Activated B cell treated with CpG ODN at 0.5 μM for 24 hours (primary cell): ENCODE measurements around the gene MRPS35. TPM values are rescaled to one million over a fixed set of nuclear protein-coding genes. Genes with fewer than 3 reads are reported as not detected.

Experiments used
- ATAC-seq: fragments of 200-7000 bp; cut with Tn5 transposase; one replicate; pipeline ENCODE4 v1.10.0; 2021; ENCODE audit warnings: low read depth, mild to moderate bottlenecking, moderate library complexity
- CTCF ChIA-PET: fragments of 350-600 bp; sonication (Branson Sonifier 250); formaldehyde crosslinking; loops from one replicate; lab custom pipeline; 2021; ENCODE audit warnings: antibody characterized with exemption; lab: Charles Lee
- POLR2A ChIA-PET: fragments of 350-600 bp; sonication (Branson Sonifier 250); formaldehyde crosslinking; loops from one replicate; lab custom pipeline; 2021; ENCODE audit warnings: antibody characterized with exemption; lab: Charles Lee
- DNase-seq: peaks from one replicate; pipeline ENCODE4 v3.0.0; 2022
- H3K27ac Mint-ChIP-seq: one replicate; pipeline ENCODE4 v1.8.0; 2020; ENCODE audit warnings: mixed read lengths
- H3K27me3 Mint-ChIP-seq: one replicate; pipeline ENCODE4 v1.8.0; 2021; ENCODE audit warnings: mixed read lengths
- H3K36me3 Mint-ChIP-seq: one replicate; pipeline ENCODE4 v1.8.0; 2021; ENCODE audit warnings: low read depth, mixed read lengths
- H3K4me1 Mint-ChIP-seq: one replicate; pipeline ENCODE4 v1.8.0; 2021; ENCODE audit warnings: mixed read lengths
- H3K4me3 Mint-ChIP-seq: one replicate; pipeline ENCODE4 v1.8.0; 2020; ENCODE audit warnings: mild to moderate bottlenecking, mixed read lengths
- H3K9me3 Mint-ChIP-seq: one replicate; pipeline ENCODE4 v1.8.0; 2020; ENCODE audit warnings: mixed read lengths
- CTCF ChIP-seq: fragments of 200-600 bp; IDR thresholded peaks from one replicate; pipeline ENCODE4 v1.8.0; 2022; ENCODE audit warnings: antibody characterized with exemption, mild to moderate bottlenecking
- intact Hi-C: fragments of 100-400 bp; cut with micrococcal nuclease; formaldehyde crosslinking; loops from one replicate; pipeline ENCODE4 v1.15.1; 2024
- total RNA-seq: library from RNA; stranded (reverse); gene quantifications from 2 replicates; pipeline ENCODE4 v1.2.3, GENCODE V29; 2022

The MRPS35 gene
- total RNA-seq, 1 donor from 2014 or later, result 36.2 TPM

DNA sequence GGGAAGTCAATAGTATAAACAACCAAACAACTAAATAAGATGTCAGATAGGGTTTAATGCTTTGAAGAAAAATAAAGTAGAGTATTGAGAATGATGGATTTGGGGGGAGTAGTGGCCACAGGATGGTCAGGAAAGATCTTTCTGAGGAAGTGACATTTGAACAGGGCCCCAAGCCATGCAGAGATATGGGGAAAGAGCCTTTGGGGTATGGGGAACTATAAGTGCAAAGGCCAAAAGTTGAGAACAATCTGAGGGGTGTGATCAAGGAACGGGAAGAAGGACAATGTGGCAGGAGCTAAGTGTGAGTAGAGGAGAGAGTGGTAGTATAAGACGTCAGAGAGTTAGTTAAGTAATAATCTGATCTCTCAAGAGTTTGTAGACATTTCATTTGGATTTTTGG is 1.3 kb downstream of the MRPS35 start:
- ChIA-PET POLR2A (interaction anchor here (3.4 kb wide), 1 partner anchor 68 kb away, joined by 26 read pairs; the partner anchor contains the start of genes KLHL42 and MANSC4), CTCF (no interaction called here)
- no peak for ATAC-seq
- peaks cover 29% of the 10 kb centered on the region for H3K4me1 Mint-ChIP-seq
- DNase-seq, result no peak
- H3K4me3 Mint-ChIP-seq, result peak overlapping the region; percentile 99
- H3K9me3 Mint-ChIP-seq, result no peaks in the 10 kb centered on the region
- no peaks in the 10 kb centered on the region for H3K27me3 Mint-ChIP-seq
- no peak overlapping the region for H3K27ac Mint-ChIP-seq
- TF ChIP-seq CTCF, result no peak
- intact Hi-C loops, result loop anchor here (2.0 to 5.0 kb wide), 5 partner anchors 109 to 1669 kb away; partner anchors contain the start of genes ERGIC2, PPFIBP1, STK38L and TM7SF3
- peaks cover 42% of the 10 kb centered on the region for H3K36me3 Mint-ChIP-seq

- ChIA-PET POLR2A (no interaction called here), CTCF (no interaction called here)
- no peak for TF ChIP-seq CTCF
- intact Hi-C loops, result no loop called here
- no peak overlapping the region for H3K27ac Mint-ChIP-seq
- ATAC-seq (no peak), DNase-seq (no peak)
- H3K4me3 Mint-ChIP-seq, result no peak overlapping the region
- no peaks in the 10 kb centered on the region for H3K4me1 Mint-ChIP-seq
- H3K36me3 Mint-ChIP-seq, result peaks cover 58% of the 10 kb centered on the region
- no peaks in the 10 kb centered on the region for H3K27me3 Mint-ChIP-seq
- no peaks in the 10 kb centered on the region for H3K9me3 Mint-ChIP-seq
Measured at GRCh38 chr12:27723212-27723611, 12.6 kb downstream of the MRPS35 start.

DNA sequence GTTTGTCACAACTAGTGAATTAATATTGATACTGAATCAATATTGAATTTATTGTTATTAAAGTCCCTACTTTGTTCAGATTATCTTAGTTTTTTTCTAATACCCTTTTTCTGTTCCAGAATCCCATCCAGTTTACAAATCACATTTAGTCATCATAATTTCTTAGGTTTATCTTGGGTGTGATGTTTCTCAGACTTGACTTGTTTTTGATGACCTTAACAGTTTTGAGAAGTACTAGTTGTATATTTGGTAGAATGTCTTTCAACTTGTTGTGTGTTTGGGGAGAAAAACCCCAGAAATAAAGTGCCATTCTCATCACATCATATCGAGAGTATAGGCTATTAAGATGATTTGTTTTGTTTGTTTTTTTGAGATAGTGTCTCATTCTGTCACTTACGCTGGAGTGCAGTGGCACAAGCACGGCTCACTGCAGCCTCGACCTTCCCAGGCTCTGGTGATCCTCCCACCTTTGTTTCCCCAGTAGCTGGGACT is 19.5 kb downstream of the MRPS35 start:
- ChIA-PET POLR2A (no interaction called here), CTCF (no interaction called here)
- no peak for TF ChIP-seq CTCF
- Mint-ChIP-seq H3K36me3 (peaks cover 63% of the 10 kb centered on the region), H3K4me1 (no peaks in the 10 kb centered on the region), H3K27ac (no peak overlapping the region), H3K4me3 (no peak overlapping the region), H3K27me3 (no peaks in the 10 kb centered on the region), H3K9me3 (no peaks in the 10 kb centered on the region)
- intact Hi-C loops, result loop anchor here (5.0 kb wide), 1 partner anchor 52 kb away; the partner anchor contains the start of genes KLHL42 and MANSC4
- ATAC-seq (no peak), DNase-seq (no peak)

- Mint-ChIP-seq H3K4me3 (no peak overlapping the region), H3K27me3 (no peaks in the 10 kb centered on the region), H3K9me3 (no peaks in the 10 kb centered on the region), H3K36me3 (peaks cover 59% of the 10 kb centered on the region), H3K4me1 (no peaks in the 10 kb centered on the region), H3K27ac (no peak overlapping the region)
- DNase-seq (no peak), ATAC-seq (no peak)
- intact Hi-C loops, result loop anchor here (5.0 kb wide), 1 partner anchor 50 kb away; the partner anchor contains the start of genes KLHL42 and MANSC4
- ChIA-PET CTCF (interaction anchor here (3.2 kb wide), 1 partner anchor 209 kb away, joined by 23 read pairs; no protein-coding TSS in a partner anchor), POLR2A (no interaction called here)
- no peak for TF ChIP-seq CTCF
Measured at GRCh38 chr12:27732281-27732680, 21.6 kb downstream of the MRPS35 start.

- no peak for TF ChIP-seq CTCF
- H3K9me3 Mint-ChIP-seq, result no peaks in the 10 kb centered on the region
- POLR2A ChIA-PET, result no interaction called here
- no peak for DNase-seq
- intact Hi-C loops, result loop anchor here (1.0 to 5.0 kb wide), 3 partner anchors 49 to 207 kb away; partner anchors contain the start of genes KLHL42 and MANSC4
- no peaks in the 10 kb centered on the region for H3K27me3 Mint-ChIP-seq
- peak; percentile 61 for ATAC-seq
- no peak overlapping the region for H3K4me3 Mint-ChIP-seq
- CTCF ChIA-PET, result interaction anchor here (0.8 to 3.2 kb wide), 5 partner anchors 9 to 209 kb away, joined by 3 to 23 read pairs (median 6); no protein-coding TSS in a partner anchor
- no peaks in the 10 kb centered on the region for H3K4me1 Mint-ChIP-seq
- H3K36me3 Mint-ChIP-seq, result peaks cover 64% of the 10 kb centered on the region
- H3K27ac Mint-ChIP-seq, result no peak overlapping the region
Measured at GRCh38 chr12:27733052-27733656, 22.5 kb downstream of the MRPS35 start.
